DMS114 treated with DMSO at 0.1 percent for 48 hours (cell line): Measurements from ENCODE around the gene GGA3.
"Not testable (repeated sequence)": the region's sequence is repeated elsewhere in the genome, so short reads cannot be mapped to it uniquely, and the experiment has no call there.

Source experiments
- DNase-seq: peaks from one replicate; lab custom pipeline; 2025; ENCODE audit not compliant: unreplicated experiment; lab: John Stamatoyannopoulos, UW

The GGA3 gene

DNA sequence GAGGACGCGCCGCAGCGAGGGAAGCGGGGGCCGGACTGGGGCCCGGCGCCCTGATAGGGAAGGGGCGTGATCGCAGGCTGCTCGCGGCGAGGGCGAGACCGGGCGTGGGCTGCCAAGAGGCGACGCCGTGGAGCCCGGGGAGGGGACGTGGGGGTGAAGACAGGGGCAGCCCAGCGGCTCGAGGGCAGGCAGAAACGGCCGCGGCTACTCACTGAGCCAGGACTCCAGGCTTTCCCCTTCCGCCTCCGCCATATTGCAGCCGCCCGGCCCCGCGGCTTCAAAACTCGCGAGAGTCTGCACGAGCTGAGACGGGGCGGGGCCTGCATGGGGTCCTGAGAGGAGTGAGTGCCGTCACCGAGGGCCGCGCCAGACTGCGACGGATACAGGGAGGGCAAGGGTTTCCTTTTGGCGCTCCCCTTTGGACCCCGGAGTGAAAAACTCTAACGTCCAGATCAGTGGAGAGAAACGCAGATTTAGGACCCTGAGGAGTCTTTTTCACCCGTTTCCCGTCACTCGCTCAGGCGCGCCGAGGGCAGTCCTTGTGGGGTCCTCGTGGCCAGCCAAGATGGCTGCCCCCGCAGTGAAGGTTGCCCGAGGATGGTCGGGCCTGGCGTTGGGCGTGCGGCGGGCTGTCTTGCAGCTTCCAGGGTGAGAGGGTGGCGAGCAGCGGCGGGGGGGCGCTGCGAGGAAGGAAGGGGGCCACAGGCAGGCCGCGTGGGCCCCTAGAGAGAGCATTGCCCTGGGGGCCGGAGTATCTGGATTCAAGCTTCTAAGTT, at the start of gene GGA3, which contains the start of gene MRPS7:
TSS of gene GGA3 (minus strand) at position 271 of the 776 bp plus-strand sequence. CDS start at position 252, 19 bp downstream.
TSS of gene MRPS7 (plus strand) at position 544 of the 776 bp plus-strand sequence. CDS start at position 566, 22 bp downstream.
- peak; percentile 89 for DNase-seq

DNA sequence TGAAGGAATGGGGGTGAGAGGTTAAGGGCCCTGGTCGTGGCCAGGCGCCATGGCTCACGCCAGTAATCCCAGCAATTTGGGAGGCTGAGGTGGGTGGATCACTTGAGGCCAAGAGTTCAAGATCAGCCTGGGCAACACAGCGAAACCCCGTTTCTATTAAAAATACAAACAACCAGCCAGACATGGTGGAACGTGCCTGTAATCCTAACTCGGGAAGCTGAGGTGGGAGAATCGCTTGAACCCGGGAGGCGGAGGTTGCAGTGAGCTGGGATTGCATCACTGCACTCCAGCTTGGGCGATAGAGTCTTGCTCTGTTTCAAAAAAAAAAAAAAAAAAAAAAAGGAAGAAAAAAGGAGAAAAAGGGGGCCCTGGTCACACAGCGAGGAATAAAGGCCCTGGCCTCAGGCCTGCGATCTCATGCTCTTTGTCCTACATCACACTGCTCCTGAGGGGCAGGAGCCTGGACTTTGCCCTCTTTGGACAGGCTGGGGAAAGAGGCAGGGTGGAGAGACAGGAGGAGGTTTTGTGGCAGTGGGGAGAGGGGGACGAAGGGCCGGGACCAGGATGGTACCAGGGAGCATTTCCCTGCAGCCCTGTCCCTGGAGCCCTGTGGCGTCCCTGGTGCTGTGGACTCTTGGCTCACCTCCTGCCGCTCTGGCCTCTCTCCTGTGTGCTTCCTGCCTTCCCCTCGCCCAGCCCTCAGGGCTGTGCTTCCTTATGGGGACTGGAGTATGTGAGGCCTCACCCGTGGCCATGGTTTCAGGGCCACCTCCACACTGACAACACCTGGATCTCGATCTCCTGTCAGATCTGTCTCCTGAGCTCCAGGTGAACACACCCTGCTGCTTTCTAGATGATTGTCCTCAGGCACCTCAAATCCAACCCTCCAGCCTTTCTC, 47.6 kb upstream of the GGA3 start:
- DNase-seq, result no peak

DNA sequence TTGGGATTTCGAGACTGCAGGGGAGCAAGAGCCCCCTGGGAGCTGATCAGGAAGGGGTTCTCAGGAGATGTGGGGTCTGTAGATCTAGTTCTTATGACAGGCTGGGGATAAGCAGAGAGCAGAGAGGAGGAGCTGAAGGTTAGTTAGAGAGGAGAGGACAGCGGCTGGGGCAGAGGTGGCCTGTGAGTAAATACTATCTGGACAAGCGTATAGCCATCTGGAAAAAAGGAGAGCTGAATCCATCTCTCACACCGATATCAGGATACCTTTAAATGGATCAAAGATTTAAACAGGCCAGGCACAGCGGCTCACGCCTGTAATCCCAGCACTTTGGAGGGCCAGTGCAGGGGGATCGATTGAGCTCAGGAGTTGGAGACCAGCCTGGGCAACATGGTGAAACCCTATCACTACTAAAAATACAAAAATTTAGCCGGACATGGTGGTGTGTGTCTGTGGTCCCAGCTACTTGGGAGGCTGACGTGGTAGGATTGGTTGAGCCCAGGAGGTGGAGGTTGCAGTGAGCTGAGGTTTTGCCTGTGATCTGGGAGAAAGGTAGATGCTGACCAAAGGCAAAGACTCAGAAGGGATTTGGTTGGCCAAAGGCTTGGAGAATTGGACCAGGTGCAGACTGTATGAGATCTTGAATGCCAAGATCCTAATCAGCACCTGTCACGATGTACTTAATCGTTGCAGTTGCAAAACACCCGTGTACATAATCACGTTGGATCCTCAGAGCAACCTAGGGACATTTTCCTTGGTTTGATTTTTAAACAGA, 46.7 kb upstream of the GGA3 start:
- DNase-seq, result no peak

- DNase-seq, result no peak
Measured at GRCh38 chr17:75301502-75302206, 40.2 kb upstream of the GGA3 start.

DNA sequence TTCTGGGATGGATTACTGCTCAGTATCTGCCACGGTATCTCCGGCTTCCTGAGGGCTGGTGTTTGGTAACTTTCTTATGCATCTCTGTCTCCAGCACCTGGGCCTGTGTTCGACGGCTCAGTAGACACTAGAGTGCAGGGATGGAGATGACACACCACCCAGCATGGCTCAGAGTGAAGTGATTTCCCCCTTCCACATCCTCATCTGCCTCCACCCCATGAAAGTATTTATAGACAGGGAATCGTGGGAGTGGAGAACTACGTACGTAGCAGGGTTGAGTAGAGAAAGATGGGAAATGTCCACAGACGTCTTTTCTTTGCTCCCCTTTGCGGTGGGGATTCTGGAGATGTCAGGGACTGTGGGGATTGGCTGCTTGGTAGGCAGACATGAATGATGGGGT, 39.6 kb upstream of the GGA3 start:
- no peak for DNase-seq

DNA sequence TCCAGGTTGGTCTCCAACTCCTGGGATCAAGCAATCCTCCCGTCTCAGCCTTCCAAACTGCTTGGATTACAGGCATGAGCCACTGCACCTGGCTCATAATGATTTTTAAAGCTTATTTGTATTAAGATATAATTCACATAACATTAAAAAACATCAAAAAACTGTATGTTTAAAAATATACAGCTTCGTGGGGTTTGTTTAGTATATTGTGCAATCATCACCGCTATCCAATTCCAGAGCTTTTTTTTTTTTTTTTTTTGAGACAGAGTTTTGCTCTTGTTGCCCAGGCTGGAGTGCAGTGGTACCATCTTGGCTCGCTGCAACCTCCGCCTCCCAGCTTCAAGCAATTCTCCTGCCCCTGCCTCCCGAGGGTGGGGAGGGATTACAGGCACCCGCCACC, 38.9 kb upstream of the GGA3 start:
- DNase-seq, result no peak

GRCh38 chr17:75295201-75296158, 34.1 kb upstream of the GGA3 start:
- DNase-seq, result no peak

- DNase-seq, result not testable (repeated sequence)
Measured at GRCh38 chr17:75292810-75293448, 31.5 kb upstream of the GGA3 start.

DNA sequence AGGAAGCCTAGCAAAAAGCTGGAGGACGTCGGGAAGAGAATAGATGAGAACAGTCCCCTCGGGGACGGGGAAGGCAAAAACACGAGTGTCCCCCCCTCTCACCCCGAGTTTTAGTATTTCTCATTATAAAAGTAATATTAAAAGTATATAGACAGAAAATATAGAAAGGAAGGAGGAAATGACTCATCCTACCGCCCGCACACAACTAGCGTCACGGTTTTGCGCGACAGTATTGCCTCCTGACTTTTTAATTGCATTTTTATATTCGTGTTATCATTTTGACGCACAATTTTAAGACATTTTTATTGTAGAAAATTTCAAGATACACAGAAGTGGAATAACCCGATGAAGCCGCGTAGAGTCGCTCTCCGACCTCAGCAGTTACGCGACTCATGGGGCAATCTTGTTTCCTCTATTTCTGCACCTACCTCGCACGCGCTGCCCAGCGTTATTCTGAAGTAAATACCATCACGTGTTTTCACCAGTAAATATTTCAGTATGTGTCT, 28.5 kb upstream of the GGA3 start:
- DNase-seq, result peak; percentile 68

DNA sequence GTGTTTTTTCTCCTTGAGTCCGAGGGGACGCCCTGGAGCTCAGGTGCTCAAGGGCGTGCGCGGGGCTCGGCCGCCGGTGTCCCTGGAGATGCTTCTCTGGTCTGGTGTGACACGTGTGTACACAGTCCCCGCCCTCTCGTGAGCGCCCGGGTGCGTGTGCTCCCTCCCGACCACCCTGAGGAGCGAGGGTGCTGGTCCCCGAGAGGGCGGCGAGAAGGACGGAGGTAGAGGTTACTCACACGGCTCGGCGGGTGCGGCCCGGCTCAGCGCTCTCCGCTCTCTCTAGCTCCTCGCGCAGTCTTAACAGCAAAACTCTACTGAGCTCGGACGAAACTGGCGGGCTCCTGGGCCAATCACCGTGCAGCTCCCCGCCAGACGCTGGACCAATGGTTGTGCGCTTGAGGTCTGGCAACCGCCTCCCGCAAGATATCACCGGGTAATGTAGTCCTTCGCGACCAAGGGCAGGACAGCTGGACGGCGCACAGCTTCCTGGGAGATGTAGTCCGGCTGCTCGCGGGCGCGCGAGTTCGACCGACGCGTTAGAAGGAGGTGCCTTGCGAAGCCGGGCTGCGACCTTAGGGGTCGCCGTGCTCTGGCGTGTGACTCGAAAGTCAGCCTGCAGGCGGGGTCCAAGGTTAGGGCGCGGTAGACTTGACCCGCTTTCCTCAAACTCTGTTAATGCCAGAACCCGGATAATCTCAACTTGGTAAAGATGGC, 27.9 kb upstream of the GGA3 start, which contains the start of gene SLC25A19:
TSS of gene SLC25A19 (minus strand) at position 319 of the 717 bp plus-strand sequence. CDS start 2,669 bp downstream, outside the sequence.
- peak; percentile 96 for DNase-seq

DNA sequence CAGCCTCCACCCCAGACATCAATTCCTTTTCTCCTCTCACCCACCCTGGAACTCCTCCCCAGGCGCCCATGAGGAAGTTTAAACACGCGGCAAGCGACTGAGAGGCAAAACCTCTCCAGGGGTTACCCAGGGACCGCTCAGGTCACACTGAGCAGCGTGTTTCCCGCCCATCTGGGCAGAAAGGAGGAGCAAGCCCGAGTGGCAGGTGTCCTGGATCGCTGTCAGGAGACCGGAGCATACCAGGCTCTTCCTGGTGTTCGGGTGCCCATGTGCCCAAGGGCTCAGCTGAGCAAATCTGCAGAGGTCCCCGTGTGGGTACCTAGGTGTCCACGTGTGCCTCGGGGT, 27.3 kb upstream of the GGA3 start:
- no peak for DNase-seq

DNA sequence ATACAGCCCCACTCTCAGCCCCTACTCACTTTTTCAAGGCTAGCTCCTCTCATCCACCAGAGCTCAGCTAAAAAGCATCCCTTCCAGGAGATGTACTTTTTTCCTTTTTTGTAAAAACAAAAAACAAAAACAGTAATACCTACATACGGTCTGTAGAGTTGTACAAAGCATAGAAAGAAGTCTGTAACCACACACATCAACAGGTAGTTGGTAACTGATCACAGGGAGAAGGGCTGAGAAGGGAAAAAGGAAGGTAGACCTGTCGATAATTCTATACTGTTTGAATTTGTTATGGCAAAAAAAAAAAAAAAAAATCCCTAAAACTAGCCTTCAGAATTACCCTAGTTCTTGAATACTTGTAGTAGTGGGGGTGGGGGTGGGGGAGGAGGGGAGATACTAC, 27.0 kb upstream of the GGA3 start:
- DNase-seq, result no peak

DNA sequence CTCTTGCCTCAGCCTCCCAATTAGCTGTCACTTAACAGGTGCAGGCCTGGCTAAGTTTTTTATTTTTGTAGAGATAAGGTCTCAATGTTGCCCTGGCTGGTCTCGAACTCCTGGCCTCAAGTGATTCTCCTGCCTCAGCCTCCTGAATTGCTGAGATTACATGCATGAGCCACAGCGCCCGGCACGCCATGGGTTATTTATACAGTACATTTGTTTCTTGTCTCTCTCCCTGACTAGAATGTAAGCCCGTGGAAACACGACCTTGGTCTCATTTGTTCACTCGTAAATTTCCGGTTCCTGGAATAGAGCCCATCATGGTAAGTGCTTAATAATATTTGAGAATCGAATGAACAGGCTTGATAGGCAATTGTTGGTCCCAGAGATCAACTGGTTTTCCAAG, 25.8 kb upstream of the GGA3 start:
- no peak for DNase-seq

DNA sequence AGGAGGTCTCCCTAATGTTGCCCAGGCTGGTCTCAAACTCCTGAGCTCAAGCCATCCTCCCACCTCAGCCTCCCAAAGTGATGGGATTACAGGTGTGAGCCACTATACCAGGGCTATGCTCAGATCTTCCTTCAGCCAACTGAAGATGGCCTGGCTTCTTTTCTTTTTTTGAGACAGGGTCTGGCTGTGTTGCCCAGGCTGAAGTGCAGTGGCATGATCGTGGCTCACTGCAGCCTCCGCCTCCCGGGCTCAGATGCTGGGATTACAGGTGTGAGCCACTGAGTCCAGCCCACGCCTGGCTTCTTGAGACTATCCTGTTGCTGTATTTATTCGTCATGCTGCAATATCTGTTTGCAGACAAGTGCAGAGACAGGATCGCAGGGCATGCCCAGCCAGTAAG, 23.7 kb upstream of the GGA3 start:
- no peak for DNase-seq

DNA sequence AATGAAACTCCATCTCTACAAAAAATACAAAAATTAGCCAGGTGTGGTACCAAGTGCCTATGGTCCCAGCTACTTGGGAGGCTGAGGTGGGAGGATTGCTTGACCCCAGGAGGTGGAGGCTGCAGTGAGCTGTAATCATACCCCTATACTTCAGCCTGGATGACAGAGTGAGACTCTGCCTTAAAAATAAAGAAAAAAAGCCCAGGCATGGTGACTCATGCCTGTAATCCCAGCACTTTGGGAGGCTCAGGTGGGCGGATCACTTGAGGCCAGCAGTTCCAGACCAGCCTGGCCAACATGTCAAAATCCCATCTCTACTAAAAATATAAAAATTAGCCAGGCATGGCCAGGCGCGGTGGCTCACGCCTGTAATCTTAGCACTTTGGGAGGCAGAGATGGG, 18.8 kb upstream of the GGA3 start:
- not testable (repeated sequence) for DNase-seq

DNA sequence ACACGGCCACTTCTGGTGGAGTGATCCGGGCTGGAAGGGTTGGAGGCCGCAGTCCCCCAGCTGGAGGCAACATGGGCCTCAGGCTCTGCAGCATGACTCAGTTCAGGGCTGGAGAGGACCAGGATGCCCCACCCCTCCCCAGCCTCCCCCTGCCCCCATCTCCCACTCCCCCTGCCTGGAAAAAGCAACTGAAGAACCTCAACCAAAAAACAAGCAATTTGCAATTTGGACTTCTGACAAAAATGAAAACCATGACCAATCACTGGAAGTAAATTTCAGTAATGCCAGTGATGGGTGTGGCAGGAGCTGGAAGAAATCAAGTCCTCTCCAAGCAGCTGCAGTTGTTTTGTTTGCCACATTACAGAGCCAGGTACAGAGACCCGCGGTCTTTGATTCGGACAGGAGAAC, 16.3 kb upstream of the GGA3 start:
- DNase-seq, result no peak

DNA sequence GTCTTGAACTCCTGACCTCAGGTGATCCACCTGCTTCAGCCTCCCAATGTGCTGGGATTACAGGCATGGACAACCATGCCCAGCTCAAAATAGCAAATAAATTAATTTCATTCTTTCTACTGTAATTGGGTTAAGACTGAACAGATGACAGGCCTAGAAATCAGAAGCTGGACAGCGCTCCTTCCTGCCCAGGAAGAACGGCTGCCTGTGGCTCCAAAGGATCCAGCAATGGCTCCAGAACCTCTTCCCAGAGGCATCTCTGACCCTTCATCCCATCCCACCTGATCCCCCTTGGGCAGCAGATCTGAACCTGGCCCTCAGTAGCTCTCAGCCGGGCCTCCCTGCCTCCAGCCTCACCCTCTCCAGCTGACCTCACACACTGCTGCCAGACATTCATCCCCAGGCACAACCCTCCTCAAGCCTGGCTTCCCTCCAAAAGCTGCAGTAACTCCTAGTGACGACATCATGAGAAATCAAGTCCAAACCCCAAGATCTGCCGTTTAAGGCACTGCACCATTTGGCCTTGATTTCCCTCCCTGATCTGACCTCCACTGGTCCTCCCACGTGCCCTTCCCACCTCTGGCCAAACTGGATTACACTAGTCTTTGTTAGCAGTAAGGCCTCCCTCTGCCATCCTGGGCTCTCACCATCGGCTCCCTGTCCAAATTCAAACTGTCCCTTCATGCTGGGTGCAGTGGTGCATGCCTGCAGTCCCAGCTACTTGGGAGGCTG, 12.7 kb upstream of the GGA3 start:
- no peak for DNase-seq

DNA sequence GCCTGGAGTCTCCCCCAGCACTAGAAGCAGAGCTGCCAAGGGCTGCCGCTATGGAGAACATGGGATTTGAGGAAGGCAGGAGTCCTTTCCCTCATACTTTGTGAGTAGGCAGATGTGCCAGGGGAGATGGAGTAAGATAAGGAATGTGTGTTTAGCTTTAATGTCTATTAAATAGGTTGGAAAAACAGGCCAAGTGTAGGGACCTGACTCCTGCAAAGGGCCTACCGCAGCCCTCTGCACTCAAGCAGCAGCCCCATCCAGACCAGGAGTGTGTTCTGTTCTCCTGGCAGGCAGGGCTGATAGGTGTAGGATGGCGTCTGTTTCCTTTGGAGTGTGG, 11.4 kb upstream of the GGA3 start:
- no peak for DNase-seq
